IPS-18c (cell line): ENCODE data around the gene C9orf78.

ENCODE experiments used
- H3K4me3 ChIP-seq: 2 replicates; pipeline ENCODE4 v1.7.0; 2013; ENCODE audit warnings: low read depth, mild to moderate bottlenecking, low read length, moderate library complexity; ENCODE audit not compliant: insufficient read depth
- H3K9me3 ChIP-seq: one replicate; pipeline ENCODE4 v1.6.1; 2013; ENCODE audit warnings: mild to moderate bottlenecking, low read length, moderate library complexity; ENCODE audit not compliant: control insufficient read depth, insufficient read depth

Gene C9orf78

GRCh38 chr9:129869585-129870501, 34.8 kb upstream of the C9orf78 start:
- Histone ChIP-seq H3K4me3 (no peak overlapping the region), H3K9me3 (no peaks in the 10 kb centered on the region)

- Histone ChIP-seq H3K9me3 (no peaks in the 10 kb centered on the region), H3K4me3 (no peak overlapping the region)
Measured at GRCh38 chr9:129868872-129869486, 33.9 kb upstream of the C9orf78 start.

- Histone ChIP-seq H3K9me3 (no peaks in the 10 kb centered on the region), H3K4me3 (no peak overlapping the region)
Measured at GRCh38 chr9:129868023-129868871, 33.2 kb upstream of the C9orf78 start.

GRCh38 chr9:129867136-129868022, 32.3 kb upstream of the C9orf78 start:
- Histone ChIP-seq H3K9me3 (no peaks in the 10 kb centered on the region), H3K4me3 (no peak overlapping the region)

GRCh38 chr9:129866394-129867135, 31.5 kb upstream of the C9orf78 start:
- H3K9me3 ChIP-seq: no peaks in the 10 kb centered on the region
- no peak overlapping the region for H3K4me3 ChIP-seq

- Histone ChIP-seq H3K9me3 (no peaks in the 10 kb centered on the region), H3K4me3 (no peak overlapping the region)
Measured at GRCh38 chr9:129865668-129866320, 30.7 kb upstream of the C9orf78 start.

- no peaks in the 10 kb centered on the region for H3K9me3 ChIP-seq
- no peak overlapping the region for H3K4me3 ChIP-seq
Measured at GRCh38 chr9:129864991-129865647, 30.0 kb upstream of the C9orf78 start.

- H3K9me3 ChIP-seq: no peaks in the 10 kb centered on the region
- H3K4me3 ChIP-seq: no peak overlapping the region
Measured at GRCh38 chr9:129863059-129863690, 28.1 kb upstream of the C9orf78 start.

- Histone ChIP-seq H3K4me3 (no peak overlapping the region), H3K9me3 (no peaks in the 10 kb centered on the region)
Measured at GRCh38 chr9:129861447-129861827, 26.4 kb upstream of the C9orf78 start.

GRCh38 chr9:129860653-129861446, 25.8 kb upstream of the C9orf78 start:
- H3K4me3 ChIP-seq: no peak overlapping the region
- no peaks in the 10 kb centered on the region for H3K9me3 ChIP-seq

- H3K4me3 ChIP-seq: no peak overlapping the region
- H3K9me3 ChIP-seq: no peaks in the 10 kb centered on the region
Measured at GRCh38 chr9:129858167-129858962, 23.3 kb upstream of the C9orf78 start.

GRCh38 chr9:129857207-129857606, 22.1 kb upstream of the C9orf78 start:
- no peak overlapping the region for H3K4me3 ChIP-seq
- no peaks in the 10 kb centered on the region for H3K9me3 ChIP-seq

GRCh38 chr9:129854588-129855110, 19.6 kb upstream of the C9orf78 start:
- Histone ChIP-seq H3K4me3 (no peak overlapping the region), H3K9me3 (no peaks in the 10 kb centered on the region)
